K562 (cell line): ENCODE results near the gene RFLNA.

Experiments used
- CHCHD3 ChIP-seq: fragments of 250-450 bp; sonication (Bioruptor Pico); IDR thresholded peaks from 2 replicates; pipeline ENCODE4 v2.1.2; 2022; ENCODE audit warnings: mild to moderate bottlenecking
- GATAD2A ChIP-seq: fragments of 450-650 bp; IDR thresholded peaks from 2 replicates; pipeline ENCODE4 v1.6.1; 2017
- ILK ChIP-seq: fragments of 450-650 bp; IDR thresholded peaks from 2 replicates; pipeline ENCODE4 v1.6.1; 2016; ENCODE audit warnings: missing genetic modification characterization, low read depth, mild to moderate bottlenecking, missing compliant biosample characterization, moderate library complexity, borderline replicate concordance
- MAFK ChIP-seq: IDR thresholded peaks from 2 replicates; pipeline ENCODE4 v1.6.1; 2011; ENCODE audit warnings: low read length, improper control_type of control experiment
- TF ChIP-seq, protein P1 (sequence below), 3 experiments: IDR thresholded peaks in 2 of 3; conservative IDR thresholded peaks in 1 of 3; 2 replicates each; pipeline ENCODE4 v1.5.1; 2011 to 2012; ENCODE audit warnings: low read length in 3 of 3, mild to moderate bottlenecking in 3 of 3, control low read depth in 2 of 3, improper control_type of control experiment in 1 of 3, inconsistent platforms in 1 of 3, low read depth in 1 of 3, mixed read lengths in 1 of 3, moderate library complexity in 1 of 3; ENCODE audit not compliant: insufficient read depth in 2 of 3

DNA sequence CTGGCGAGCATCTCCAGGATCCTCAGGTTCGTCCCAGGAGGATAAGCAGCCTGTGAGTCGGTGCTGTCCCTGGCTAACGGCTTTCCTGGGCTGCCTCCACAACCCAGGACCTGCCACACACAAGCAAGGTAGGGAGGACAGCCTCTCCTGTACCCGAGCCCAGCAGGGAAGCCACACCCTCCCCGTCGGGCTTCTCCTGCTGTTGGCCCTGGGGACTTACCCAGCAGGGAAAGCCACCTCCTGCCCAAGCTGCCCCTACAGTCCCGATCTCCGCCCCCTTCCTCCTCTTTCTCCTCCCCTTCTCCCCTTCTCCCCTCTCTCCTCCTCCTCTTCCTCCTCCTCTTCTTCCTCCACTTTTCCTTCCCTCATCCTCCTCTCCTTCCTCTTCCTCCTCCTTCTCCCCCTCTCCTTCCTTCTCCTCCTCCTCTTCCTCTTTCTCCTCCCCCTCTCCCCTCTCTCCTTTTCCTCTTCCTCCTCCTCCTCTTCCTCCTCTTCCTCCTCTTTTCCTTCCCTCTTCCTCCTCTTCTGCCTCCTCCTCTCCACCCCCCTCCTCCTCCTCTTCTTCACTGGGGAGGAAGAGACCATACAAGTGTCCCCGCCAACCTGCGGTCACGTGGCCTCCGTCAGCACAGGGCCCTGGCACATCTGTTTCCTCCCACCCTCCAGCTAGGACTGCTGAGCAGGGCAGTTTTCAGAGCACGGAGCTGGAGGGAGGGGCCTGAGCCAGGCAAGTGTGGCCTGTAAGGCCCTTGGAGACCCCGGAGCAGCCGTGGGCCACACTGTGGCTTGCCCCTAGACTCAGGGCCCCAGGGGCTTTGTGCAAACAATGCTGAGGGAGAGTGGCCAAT, 17.3 kb upstream of the RFLNA start:
- TF ChIP-seq, protein P1, sequence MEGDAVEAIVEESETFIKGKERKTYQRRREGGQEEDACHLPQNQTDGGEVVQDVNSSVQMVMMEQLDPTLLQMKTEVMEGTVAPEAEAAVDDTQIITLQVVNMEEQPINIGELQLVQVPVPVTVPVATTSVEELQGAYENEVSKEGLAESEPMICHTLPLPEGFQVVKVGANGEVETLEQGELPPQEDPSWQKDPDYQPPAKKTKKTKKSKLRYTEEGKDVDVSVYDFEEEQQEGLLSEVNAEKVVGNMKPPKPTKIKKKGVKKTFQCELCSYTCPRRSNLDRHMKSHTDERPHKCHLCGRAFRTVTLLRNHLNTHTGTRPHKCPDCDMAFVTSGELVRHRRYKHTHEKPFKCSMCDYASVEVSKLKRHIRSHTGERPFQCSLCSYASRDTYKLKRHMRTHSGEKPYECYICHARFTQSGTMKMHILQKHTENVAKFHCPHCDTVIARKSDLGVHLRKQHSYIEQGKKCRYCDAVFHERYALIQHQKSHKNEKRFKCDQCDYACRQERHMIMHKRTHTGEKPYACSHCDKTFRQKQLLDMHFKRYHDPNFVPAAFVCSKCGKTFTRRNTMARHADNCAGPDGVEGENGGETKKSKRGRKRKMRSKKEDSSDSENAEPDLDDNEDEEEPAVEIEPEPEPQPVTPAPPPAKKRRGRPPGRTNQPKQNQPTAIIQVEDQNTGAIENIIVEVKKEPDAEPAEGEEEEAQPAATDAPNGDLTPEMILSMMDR (IDR thresholded peaks at IDR 0.05 in 2 of 3, conservative IDR thresholded peaks at IDR 0.05 in 1 of 3; ENCODE audit: insufficient read depth in 2 of 3, low read depth in 1 of 3, low read length in 3 of 3) = no peak
- TF ChIP-seq GATAD2A (no peak), ILK (tag) (no peak), MAFK (no peak), CHCHD3 (no peak)
